Testis (tissue), 3 donors: ENCODE data around the gene CMTM5. TPM values are rescaled to one million over a fixed set of nuclear protein-coding genes. Genes with fewer than 3 reads are reported as not detected.

ENCODE experiments used
- DNase-seq: peaks from one replicate; pipeline ENCODE4 v3.0.0-alpha.2; 2019
- H3K27ac ChIP-seq, 2 donors: fragments of 200-600 bp; sonication (generic); one replicate each; pipeline ENCODE4 v1.5.1; 2019
- H3K27me3 ChIP-seq: fragments of 200-600 bp; sonication (generic); one replicate; pipeline ENCODE4 v1.5.1; 2019
- H3K36me3 ChIP-seq: fragments of 200-600 bp; sonication (generic); one replicate; pipeline ENCODE4 v1.5.1; 2017; ENCODE audit warnings: low read depth; ENCODE audit errors: missing control alignments
- H3K4me1 ChIP-seq: fragments of 200-600 bp; sonication (generic); one replicate; pipeline ENCODE4 v1.5.1; 2019
- H3K4me3 ChIP-seq, 2 donors: fragments of 200-600 bp; sonication (generic); one replicate each; pipeline ENCODE4 v1.5.1; 2017 to 2019
- H3K9me3 ChIP-seq: fragments of 200-600 bp; sonication (generic); one replicate; pipeline ENCODE4 v1.5.1; 2017
- CTCF ChIP-seq, 3 experiments: fragments of 450-650 bp in 2 of 3; fragments of 200-600 bp in 1 of 3; sonication (generic) in 1 of 3; IDR thresholded peaks; one replicate each; pipeline ENCODE4 v1.5.1; 2016 to 2019; ENCODE audit warnings: antibody characterized with exemption in 3 of 3, mild to moderate bottlenecking in 2 of 3, moderate library complexity in 1 of 3
- POLR2A ChIP-seq: fragments of 450-650 bp; IDR thresholded peaks from one replicate; pipeline ENCODE4 v1.6.1; 2017; ENCODE audit warnings: antibody characterized with exemption, mild to moderate bottlenecking, moderate library complexity
- WGBS, 2 donors: methylation state at CpG; one replicate each; pipeline ENCODE4 v1.1.5; 2018; 5-methylcytosine and 5-hydroxymethylcytosine counted together
- intact Hi-C: fragments of 100-400 bp; cut with DNase I; formaldehyde crosslinking; loops from one replicate; pipeline ENCODE4 v1.15.1; 2023; ENCODE audit warnings: low total_unique reads
- polyA plus RNA-seq: library from polyadenylated mRNA; stranded (reverse); fragments of 350-450 nt; fragmentation: Illumina TruSeq; extraction: RNeasy Lipid Tissue Mini Kit (QIAGEN cat#74804); gene quantifications from one replicate; pipeline ENCODE4 v1.2.3, GENCODE V29; 2014; ENCODE audit warnings: low read depth, low replicate concordance; ENCODE audit not compliant: insufficient read depth
- total RNA-seq, 2 donors: library from RNA; depleted of rRNA; stranded (reverse); fragments of >200 nt; gene quantifications; one replicate each; pipeline ENCODE4 v1.2.3, GENCODE V29; 2016

The CMTM5 gene
- total and polyA plus RNA-seq, 3 donors from 2014 or later = 0.55 to 0.84 (median 0.81) TPM

GRCh38 chr14:23377198-23377550 lies 328 bp downstream of the CMTM5 start:
- Histone ChIP-seq H3K27ac (no peak overlapping the region), H3K9me3 (no peaks in the 10 kb centered on the region)
- intact Hi-C loops = no loop called here

DNA sequence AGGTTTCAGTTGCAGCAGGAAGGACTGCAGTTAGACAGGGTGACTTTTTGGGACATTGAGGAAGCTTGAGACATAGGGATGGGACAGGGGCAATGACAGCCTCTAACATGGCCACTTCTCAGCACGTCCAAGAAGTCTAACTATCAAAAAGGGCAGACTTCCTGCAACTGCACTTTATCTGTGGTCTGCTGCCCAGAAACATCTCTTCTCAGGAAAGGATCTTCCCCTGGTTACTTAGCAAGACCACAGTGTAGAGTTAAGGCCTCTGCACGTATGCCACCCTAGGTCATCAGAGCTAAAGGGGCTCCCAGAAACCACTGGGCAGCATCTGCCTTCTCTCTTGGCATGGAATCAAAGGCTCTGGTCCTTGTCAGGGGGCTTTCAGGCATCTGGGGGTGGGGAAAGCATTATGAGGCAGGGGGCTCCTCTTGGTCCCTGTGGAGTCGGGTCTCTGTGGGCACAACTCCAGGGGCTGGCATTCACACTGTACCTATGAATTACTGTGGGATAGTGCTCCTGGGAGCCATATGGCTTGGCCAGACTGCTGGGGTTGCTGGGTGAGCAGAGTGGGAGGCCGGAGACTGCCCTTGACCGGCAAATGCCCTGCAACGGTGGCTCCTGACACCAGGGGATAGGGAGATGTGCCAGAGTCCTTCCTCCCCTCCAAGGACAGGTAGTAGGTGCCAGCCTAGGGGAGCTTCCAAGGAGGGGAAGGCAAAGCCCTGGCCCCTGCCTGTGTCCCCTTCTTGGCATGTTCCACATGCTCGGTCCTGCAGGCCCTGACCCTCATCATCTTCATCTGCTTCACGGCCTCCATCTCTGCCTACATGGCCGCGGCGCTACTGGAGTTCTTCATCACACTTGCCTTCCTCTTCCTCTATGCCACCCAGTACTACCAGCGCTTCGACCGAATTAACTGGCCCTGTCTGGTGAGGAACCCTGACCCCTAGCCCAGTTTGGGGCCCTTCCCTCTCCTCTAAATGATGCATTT lies 1.0 kb downstream of the CMTM5 start:
- no peak for TF ChIP-seq CTCF (IDR thresholded peaks at IDR 0.05)
- TF ChIP-seq POLR2A = no peak
- Histone ChIP-seq H3K9me3 (no peaks in the 10 kb centered on the region), H3K36me3 (no peaks in the 10 kb centered on the region), H3K4me3 (no peak overlapping the region), H3K4me1 (peaks cover 4% of the 10 kb centered on the region), H3K27me3 (no peaks in the 10 kb centered on the region), H3K27ac (no peak overlapping the region)
- 74 to 83% methylated on average over 12 to 14 of the region's 14 CpGs for WGBS, 2 donors
- intact Hi-C loops = no loop called here
- DNase-seq = no peak

More at GRCh38 chr14:23377198-23377550, 328 bp downstream of the CMTM5 start:
- no peak overlapping the region for H3K4me3 ChIP-seq
- WGBS, 2 donors = 68 to 86% methylated on average over 2 to 11 of the region's 11 CpGs
- H3K4me1 ChIP-seq = peaks cover 4% of the 10 kb centered on the region
- H3K36me3 ChIP-seq = no peaks in the 10 kb centered on the region
- no peak for TF ChIP-seq POLR2A
- TF ChIP-seq CTCF (IDR thresholded peaks at IDR 0.05) = no peak
- DNase-seq = no peak
- no peaks in the 10 kb centered on the region for H3K27me3 ChIP-seq

DNA sequence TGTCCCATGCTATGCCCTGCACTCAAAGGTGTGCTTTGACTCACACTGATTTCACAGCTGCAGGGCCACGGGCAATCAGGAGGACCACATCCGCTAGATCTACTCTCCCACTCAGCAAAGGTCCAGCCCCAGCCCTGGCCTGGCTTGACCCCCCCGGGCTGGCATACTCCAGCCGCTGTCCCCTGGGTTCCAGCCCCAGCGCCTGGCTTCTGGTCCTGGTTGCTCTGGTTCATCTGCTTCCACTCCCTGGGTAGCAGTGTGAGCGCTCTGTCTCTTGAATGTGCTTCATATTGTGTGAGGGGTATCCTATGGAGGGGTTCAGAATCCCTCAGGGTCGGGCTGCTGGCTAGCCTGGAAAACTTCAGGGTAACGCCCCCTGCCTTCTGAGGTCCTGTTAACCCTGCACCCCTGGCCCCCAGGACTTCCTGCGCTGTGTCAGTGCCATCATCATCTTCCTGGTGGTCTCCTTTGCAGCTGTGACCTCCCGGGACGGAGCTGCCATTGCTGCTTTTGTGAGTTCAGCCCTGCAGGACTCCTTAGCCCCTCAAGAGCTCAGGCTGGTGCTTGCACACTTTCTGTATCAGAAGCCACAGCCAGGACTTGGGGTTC lies 1.9 kb downstream of the CMTM5 start:
- Histone ChIP-seq H3K4me1 (peaks cover 4% of the 10 kb centered on the region), H3K36me3 (no peaks in the 10 kb centered on the region), H3K27me3 (no peaks in the 10 kb centered on the region), H3K27ac (no peak overlapping the region), H3K4me3 (no peak overlapping the region), H3K9me3 (no peaks in the 10 kb centered on the region)
- intact Hi-C loops = no loop called here
- no peak for TF ChIP-seq CTCF (IDR thresholded peaks at IDR 0.05)
- no peak for TF ChIP-seq POLR2A
- WGBS, 2 donors = 77 to 87% methylated on average over 7 to 11 of the region's 11 CpGs
- DNase-seq = no peak

DNA sequence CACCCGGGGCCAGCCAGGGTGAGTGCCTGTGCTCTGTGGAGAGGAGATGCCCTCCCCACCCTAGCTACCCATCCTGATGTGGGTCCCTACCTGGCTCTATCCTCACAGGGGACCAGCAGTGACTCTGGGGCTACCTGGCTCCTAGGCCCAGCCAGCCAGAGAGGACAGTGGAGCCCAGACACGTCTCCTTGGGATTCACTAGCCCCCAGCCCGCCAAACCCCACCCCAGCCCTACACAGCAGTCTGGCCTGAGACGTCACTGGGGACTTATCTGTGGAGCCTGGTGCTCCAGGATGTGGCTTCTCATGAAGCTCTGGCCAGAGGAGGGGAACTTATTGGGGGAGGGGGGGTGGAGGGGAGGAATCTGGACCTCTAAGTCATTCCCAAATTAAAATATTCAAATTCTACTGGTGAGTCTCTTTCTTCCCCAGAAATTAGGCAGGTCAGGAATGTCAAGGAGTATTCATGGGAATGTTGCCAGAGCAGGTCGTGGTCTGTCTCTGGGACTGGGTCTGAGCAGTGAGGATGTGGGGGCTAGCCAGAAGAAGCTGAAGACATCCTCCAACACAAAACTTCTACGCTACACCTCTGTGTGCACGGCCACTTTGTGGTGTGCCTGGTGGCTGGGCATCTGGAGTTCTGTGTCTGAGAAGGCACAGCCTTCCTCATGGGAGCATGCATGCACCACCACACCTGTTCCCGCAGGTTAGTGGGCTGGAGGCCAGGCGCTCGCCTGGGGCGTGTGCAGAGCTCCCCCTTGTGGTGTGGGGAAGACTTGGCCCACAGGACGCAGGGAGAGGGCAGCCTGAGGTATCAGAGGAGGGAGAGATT lies 2.7 kb downstream of the CMTM5 start:
- TF ChIP-seq CTCF (IDR thresholded peaks at IDR 0.05) = peak; percentile 40 to 75 (median 55)
- no peak for TF ChIP-seq POLR2A
- no peaks in the 10 kb centered on the region for H3K36me3 ChIP-seq
- DNase-seq = peak; percentile 57
- H3K27me3 ChIP-seq = no peaks in the 10 kb centered on the region
- no peaks in the 10 kb centered on the region for H3K9me3 ChIP-seq
- intact Hi-C loops = no loop called here
- H3K4me1 ChIP-seq = peaks cover 4% of the 10 kb centered on the region
- 45 to 65% methylated on average over 9 to 12 of the region's 12 CpGs for WGBS, 2 donors
- no peak overlapping the region for H3K27ac ChIP-seq
- H3K4me3 ChIP-seq = no peak overlapping the region
